Measurements from ENCODE around the gene TCEA2. TPM values are rescaled to one million over a fixed set of nuclear protein-coding genes. Genes with fewer than 3 reads are reported as not detected.
A peak's percentile ranks its signal among the peaks of the same experiment; 100 is the strongest.

Gene TCEA2
- total and polyA plus RNA-seq, 2 of the 13 experiments (the other 11 are each of a cell fraction or from before 2014, with no cell fraction given): 28.1 to 33.7 TPM

GRCh38 chr20:64036346-64037198, 26.4 kb upstream of the TCEA2 start (continued):
- TF ChIP-seq, protein P1, sequence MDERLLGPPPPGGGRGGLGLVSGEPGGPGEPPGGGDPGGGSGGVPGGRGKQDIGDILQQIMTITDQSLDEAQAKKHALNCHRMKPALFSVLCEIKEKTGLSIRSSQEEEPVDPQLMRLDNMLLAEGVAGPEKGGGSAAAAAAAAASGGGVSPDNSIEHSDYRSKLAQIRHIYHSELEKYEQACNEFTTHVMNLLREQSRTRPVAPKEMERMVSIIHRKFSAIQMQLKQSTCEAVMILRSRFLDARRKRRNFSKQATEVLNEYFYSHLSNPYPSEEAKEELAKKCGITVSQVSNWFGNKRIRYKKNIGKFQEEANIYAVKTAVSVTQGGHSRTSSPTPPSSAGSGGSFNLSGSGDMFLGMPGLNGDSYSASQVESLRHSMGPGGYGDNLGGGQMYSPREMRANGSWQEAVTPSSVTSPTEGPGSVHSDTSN (CRISPR knock-in tag; IDR thresholded peaks at IDR 0.05): no peak
- TF ChIP-seq ZSCAN5A (CRISPR knock-in tag; IDR thresholded peaks at IDR 0.05; ENCODE audit: borderline replicate concordance) (no peak), CCDC6 (CRISPR knock-in tag; IDR thresholded peaks at IDR 0.05) (peak; percentile 27; the same call in 1 of the 2 replicates), RORA (CRISPR knock-in tag; IDR thresholded peaks at IDR 0.05) (no peak), YY1 (IDR thresholded peaks at IDR 0.05; ENCODE audit: insufficient read depth, insufficient replicate concordance, low read depth, low read length) (peak; percentile 40), EEA1 (CRISPR knock-in tag; IDR thresholded peaks at IDR 0.05; ENCODE audit: borderline replicate concordance) (no peak), KDM3A (CRISPR knock-in tag; IDR thresholded peaks at IDR 0.05; ENCODE audit: low read depth) (0 out of 2 replicates have a peak, but pooled peaks have one; percentile 10), ZNF33B (CRISPR knock-in tag; IDR thresholded peaks at IDR 0.05) (no peak), STAG1 (CRISPR knock-in tag; IDR thresholded peaks at IDR 0.05) (no peak), MYC (CRISPR knock-in tag; IDR thresholded peaks at IDR 0.05; ENCODE audit: borderline replicate concordance) (no peak; the same call in 1 of the 2 replicates), ZNF280B (CRISPR knock-in tag; IDR thresholded peaks at IDR 0.05; ENCODE audit: borderline replicate concordance) (no peak), ZNF878 (CRISPR knock-in tag; IDR thresholded peaks at IDR 0.05) (no peak), DMAP1 (CRISPR knock-in tag; IDR thresholded peaks at IDR 0.05) (peak; percentile 77), EED (CRISPR knock-in tag; IDR thresholded peaks at IDR 0.05) (peak; percentile 92; the same call in 1 of the 2 replicates), EHMT2 (IDR thresholded peaks at IDR 0.05; ENCODE audit: borderline replicate concordance, low read depth, low read length) (no peak), ARNT (IDR thresholded peaks at IDR 0.05) (no peak), ZNF383 (CRISPR knock-in tag; IDR thresholded peaks at IDR 0.05; ENCODE audit: borderline replicate concordance) (0 out of 2 replicates have a peak, but pooled peaks have one; percentile 24), GLI4 (CRISPR knock-in tag; IDR thresholded peaks at IDR 0.05; ENCODE audit: borderline replicate concordance) (no peak), SYNCRIP (IDR thresholded peaks at IDR 0.05; ENCODE audit: insufficient read depth, low read depth, low read length) (no peak), TAF1 (CRISPR knock-in tag; IDR thresholded peaks at IDR 0.05) (peak; percentile 63; the same call in 1 of the 2 replicates), HDAC1 (CRISPR knock-in tag; IDR thresholded peaks at IDR 0.05) (peak; percentile 55; the same call in 1 of the 2 replicates)
- TF ChIP-seq, protein P2, sequence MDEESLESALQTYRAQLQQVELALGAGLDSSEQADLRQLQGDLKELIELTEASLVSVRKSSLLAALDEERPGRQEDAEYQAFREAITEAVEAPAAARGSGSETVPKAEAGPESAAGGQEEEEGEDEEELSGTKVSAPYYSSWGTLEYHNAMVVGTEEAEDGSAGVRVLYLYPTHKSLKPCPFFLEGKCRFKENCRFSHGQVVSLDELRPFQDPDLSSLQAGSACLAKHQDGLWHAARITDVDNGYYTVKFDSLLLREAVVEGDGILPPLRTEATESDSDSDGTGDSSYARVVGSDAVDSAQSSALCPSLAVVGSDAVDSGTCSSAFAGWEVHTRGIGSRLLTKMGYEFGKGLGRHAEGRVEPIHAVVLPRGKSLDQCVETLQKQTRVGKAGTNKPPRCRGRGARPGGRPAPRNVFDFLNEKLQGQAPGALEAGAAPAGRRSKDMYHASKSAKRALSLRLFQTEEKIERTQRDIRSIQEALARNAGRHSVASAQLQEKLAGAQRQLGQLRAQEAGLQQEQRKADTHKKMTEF (CRISPR knock-in tag; IDR thresholded peaks at IDR 0.05): peak; percentile 32; the same call in 1 of the 2 replicates
- TF ChIP-seq, protein P3, sequence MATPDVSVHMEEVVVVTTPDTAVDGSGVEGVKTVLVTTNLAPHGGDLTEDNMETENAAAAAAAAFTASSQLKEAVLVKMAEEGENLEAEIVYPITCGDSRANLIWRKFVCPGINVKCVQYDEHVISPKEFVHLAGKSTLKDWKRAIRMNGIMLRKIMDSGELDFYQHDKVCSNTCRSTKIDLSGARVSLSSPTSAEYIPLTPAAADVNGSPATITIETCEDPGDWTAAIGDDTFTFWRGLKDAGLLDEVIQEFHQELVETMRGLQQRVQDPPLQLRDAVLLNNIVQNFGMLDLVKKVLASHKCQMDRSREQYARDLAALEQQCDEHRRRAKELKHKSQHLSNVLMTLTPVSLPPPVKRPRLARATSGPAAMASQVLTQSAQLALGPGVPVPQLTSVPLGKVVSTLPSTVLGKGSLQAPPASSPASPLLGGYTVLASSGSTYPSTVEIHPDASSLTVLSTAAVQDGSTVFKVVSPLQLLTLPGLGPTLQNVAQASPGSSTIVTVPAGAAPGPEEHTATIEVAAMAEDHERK (CRISPR knock-in tag; IDR thresholded peaks at IDR 0.05; ENCODE audit: low read depth): no peak
